NOMO-1 treated with DMSO at 0.1 percent for 48 hours (cell line): Measurements from ENCODE around the gene OSTN.
"Not testable (repeated sequence)": the region's sequence is repeated elsewhere in the genome, so short reads cannot be mapped to it uniquely, and the experiment has no call there.

Experiments used
- DNase-seq: peaks from one replicate; lab custom pipeline; 2025; ENCODE audit not compliant: unreplicated experiment; lab: John Stamatoyannopoulos, UW

OSTN gene

GRCh38 chr3:191198932-191199331, at the start of gene OSTN:
Gene OSTN, plus strand, starts transcription at chr3:191199241. Its CDS starts 13,292 bp downstream, at chr3:191212533.
- DNase-seq = no peak

- no peak for DNase-seq
These were observed 47.4 kb upstream of the OSTN start for GRCh38 chr3:191151653-191152052.

GRCh38 chr3:191154827-191155226, 44.2 kb upstream of the OSTN start:
- DNase-seq = no peak

- no peak for DNase-seq
These were observed 40.8 kb upstream of the OSTN start for GRCh38 chr3:191158247-191158646.

- no peak for DNase-seq
These were observed 40.2 kb upstream of the OSTN start for GRCh38 chr3:191158815-191159214.

- DNase-seq = no peak
These were observed 33.2 kb upstream of the OSTN start for GRCh38 chr3:191165802-191166201.

- no peak for DNase-seq
These were observed 32.7 kb upstream of the OSTN start for GRCh38 chr3:191166368-191166767.

- DNase-seq = no peak
These were observed 29.5 kb upstream of the OSTN start for GRCh38 chr3:191169566-191169965.

- DNase-seq = no peak
These were observed 28.9 kb upstream of the OSTN start for GRCh38 chr3:191170097-191170496.

GRCh38 chr3:191175102-191175501, 23.9 kb upstream of the OSTN start:
- no peak for DNase-seq

GRCh38 chr3:191176038-191176785, 22.8 kb upstream of the OSTN start:
- no peak for DNase-seq

GRCh38 chr3:191185382-191185781, 13.7 kb upstream of the OSTN start:
- not testable (repeated sequence) for DNase-seq

GRCh38 chr3:191188246-191188645, 10.8 kb upstream of the OSTN start:
- DNase-seq = not testable (repeated sequence)

- not testable (repeated sequence) for DNase-seq
These were observed 6.8 kb upstream of the OSTN start for GRCh38 chr3:191192270-191192669.

- DNase-seq = no peak
These were observed 6.1 kb upstream of the OSTN start for GRCh38 chr3:191192941-191193340.

GRCh38 chr3:191197761-191198306, 1.2 kb upstream of the OSTN start:
- DNase-seq = no peak

- DNase-seq = no peak
These were observed 561 bp upstream of the OSTN start for GRCh38 chr3:191198480-191198879.

- no peak for DNase-seq
These were observed 11.0 kb downstream of the OSTN start for GRCh38 chr3:191210032-191210431.

- no peak for DNase-seq
These were observed 17.5 kb downstream of the OSTN start for GRCh38 chr3:191216510-191216909.

GRCh38 chr3:191217301-191217700, 18.3 kb downstream of the OSTN start:
- DNase-seq = no peak

GRCh38 chr3:191220908-191221307, 21.9 kb downstream of the OSTN start:
- no peak for DNase-seq

GRCh38 chr3:191221638-191222037, 22.6 kb downstream of the OSTN start:
- no peak for DNase-seq

- DNase-seq = no peak
These were observed 28.5 kb downstream of the OSTN start for GRCh38 chr3:191227541-191227940.
